ENCODE measurements around the gene PDCD4. TPM values are rescaled to one million over a fixed set of nuclear protein-coding genes. Genes with fewer than 3 reads are reported as not detected.
A peak's percentile ranks its signal among the peaks of the same experiment; 100 is the strongest.

PDCD4 gene
- total and polyA plus RNA-seq, 2 of the 13 experiments (the other 11 are each of a cell fraction or from before 2014, with no cell fraction given), result 22.8 to 56.2 TPM

DNA sequence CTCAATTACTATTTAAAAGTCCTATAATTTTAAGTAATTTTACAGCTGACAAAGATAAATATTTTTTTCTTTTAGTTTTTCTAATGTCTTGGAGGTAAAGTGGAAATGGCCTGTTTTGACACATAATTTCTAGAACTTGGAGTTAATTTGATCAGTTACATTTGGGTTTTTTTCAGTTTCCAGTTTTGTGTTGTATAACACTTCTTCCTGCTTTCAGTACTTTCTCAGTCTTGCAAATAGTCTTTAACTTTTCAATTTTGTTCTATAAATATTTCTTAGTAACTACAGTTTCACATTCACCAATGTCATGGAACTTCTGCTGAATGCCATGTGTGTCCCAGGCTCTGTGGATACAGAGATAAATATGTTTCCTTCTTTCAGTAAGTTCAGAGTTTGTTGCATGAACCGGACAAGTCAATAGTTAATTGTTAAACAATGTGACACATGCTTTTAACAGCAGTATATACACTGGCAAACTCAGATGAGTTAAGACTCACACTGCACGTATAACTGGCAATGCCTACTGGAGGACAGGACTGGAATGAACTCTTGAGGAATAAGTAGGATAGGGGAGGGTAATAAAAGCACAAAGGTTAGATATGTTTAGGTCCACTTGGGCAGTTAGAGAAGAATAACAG is 52.2 kb downstream of the PDCD4 start (continued):
- TF ChIP-seq, protein P1, sequence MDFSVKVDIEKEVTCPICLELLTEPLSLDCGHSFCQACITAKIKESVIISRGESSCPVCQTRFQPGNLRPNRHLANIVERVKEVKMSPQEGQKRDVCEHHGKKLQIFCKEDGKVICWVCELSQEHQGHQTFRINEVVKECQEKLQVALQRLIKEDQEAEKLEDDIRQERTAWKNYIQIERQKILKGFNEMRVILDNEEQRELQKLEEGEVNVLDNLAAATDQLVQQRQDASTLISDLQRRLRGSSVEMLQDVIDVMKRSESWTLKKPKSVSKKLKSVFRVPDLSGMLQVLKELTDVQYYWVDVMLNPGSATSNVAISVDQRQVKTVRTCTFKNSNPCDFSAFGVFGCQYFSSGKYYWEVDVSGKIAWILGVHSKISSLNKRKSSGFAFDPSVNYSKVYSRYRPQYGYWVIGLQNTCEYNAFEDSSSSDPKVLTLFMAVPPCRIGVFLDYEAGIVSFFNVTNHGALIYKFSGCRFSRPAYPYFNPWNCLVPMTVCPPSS (IDR thresholded peaks at IDR 0.05), result no peak
- TF ChIP-seq, protein P2, sequence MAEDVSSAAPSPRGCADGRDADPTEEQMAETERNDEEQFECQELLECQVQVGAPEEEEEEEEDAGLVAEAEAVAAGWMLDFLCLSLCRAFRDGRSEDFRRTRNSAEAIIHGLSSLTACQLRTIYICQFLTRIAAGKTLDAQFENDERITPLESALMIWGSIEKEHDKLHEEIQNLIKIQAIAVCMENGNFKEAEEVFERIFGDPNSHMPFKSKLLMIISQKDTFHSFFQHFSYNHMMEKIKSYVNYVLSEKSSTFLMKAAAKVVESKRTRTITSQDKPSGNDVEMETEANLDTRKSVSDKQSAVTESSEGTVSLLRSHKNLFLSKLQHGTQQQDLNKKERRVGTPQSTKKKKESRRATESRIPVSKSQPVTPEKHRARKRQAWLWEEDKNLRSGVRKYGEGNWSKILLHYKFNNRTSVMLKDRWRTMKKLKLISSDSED (CRISPR knock-in tag; IDR thresholded peaks at IDR 0.05), result no peak
- TF ChIP-seq FOXO1 (CRISPR knock-in tag; IDR thresholded peaks at IDR 0.05), result peak; percentile 30; the same call in 1 of the 2 replicates
- TF ChIP-seq, protein P3, sequence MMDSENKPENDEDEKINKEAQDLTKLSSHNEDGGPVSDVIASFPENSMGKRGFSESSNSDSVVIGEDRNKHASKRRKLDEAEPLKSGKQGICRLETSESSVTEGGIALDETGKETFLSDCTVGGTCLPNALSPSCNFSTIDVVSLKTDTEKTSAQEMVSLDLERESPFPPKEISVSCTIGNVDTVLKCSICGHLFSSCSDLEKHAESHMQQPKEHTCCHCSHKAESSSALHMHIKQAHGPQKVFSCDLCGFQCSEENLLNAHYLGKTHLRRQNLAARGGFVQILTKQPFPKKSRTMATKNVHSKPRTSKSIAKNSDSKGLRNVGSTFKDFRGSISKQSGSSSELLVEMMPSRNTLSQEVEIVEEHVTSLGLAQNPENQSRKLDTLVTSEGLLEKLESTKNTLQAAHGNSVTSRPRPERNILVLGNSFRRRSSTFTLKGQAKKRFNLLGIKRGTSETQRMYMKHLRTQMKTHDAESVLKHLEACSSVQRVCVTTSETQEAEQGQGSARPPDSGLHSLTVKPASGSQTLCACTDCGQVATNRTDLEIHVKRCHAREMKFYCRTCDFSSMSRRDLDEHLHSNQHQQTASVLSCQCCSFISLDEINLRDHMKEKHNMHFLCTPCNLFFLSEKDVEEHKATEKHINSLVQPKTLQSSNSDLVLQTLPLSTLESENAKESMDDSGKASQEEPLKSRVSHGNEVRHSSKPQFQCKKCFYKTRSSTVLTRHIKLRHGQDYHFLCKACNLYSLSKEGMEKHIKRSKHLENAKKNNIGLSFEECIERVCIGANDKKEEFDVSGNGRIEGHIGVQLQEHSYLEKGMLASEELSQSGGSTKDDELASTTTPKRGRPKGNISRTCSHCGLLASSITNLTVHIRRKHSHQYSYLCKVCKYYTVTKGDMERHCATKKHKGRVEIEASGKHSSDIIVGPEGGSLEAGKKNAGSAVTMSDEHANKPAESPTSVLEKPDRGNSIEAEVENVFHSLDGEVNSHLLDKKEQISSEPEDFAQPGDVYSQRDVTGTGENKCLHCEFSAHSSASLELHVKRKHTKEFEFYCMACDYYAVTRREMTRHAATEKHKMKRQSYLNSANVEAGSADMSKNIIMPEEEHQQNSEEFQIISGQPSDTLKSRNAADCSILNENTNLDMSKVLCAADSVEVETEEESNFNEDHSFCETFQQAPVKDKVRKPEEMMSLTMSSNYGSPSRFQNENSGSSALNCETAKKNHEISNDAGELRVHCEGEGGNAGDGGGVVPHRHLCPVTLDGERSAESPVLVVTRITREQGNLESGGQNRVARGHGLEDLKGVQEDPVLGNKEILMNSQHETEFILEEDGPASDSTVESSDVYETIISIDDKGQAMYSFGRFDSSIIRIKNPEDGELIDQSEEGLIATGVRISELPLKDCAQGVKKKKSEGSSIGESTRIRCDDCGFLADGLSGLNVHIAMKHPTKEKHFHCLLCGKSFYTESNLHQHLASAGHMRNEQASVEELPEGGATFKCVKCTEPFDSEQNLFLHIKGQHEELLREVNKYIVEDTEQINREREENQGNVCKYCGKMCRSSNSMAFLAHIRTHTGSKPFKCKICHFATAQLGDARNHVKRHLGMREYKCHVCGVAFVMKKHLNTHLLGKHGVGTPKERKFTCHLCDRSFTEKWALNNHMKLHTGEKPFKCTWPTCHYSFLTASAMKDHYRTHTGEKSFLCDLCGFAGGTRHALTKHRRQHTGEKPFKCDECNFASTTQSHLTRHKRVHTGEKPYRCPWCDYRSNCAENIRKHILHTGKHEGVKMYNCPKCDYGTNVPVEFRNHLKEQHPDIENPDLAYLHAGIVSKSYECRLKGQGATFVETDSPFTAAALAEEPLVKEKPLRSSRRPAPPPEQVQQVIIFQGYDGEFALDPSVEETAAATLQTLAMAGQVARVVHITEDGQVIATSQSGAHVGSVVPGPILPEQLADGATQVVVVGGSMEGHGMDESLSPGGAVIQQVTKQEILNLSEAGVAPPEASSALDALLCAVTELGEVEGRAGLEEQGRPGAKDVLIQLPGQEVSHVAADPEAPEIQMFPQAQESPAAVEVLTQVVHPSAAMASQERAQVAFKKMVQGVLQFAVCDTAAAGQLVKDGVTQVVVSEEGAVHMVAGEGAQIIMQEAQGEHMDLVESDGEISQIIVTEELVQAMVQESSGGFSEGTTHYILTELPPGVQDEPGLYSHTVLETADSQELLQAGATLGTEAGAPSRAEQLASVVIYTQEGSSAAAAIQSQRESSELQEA (CRISPR knock-in tag; IDR thresholded peaks at IDR 0.05; ENCODE audit: not compliant biosample characterization), result no peak
- peak; percentile 83 for TF ChIP-seq SAP130 (CRISPR knock-in tag; IDR thresholded peaks at IDR 0.05; ENCODE audit: low read depth)
- TF ChIP-seq, protein P4, sequence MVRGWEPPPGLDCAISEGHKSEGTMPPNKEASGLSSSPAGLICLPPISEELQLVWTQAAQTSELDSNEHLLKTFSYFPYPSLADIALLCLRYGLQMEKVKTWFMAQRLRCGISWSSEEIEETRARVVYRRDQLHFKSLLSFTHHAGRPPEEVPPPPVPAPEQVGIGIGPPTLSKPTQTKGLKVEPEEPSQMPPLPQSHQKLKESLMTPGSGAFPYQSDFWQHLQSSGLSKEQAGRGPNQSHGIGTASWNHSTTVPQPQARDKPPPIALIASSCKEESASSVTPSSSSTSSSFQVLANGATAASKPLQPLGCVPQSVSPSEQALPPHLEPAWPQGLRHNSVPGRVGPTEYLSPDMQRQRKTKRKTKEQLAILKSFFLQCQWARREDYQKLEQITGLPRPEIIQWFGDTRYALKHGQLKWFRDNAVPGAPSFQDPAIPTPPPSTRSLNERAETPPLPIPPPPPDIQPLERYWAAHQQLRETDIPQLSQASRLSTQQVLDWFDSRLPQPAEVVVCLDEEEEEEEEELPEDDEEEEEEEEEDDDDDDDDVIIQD (CRISPR knock-in tag; IDR thresholded peaks at IDR 0.05; ENCODE audit: low read depth), result peak; percentile 79; the same call in 1 of the 2 replicates
- no peak for TF ChIP-seq TOPORS (CRISPR knock-in tag; IDR thresholded peaks at IDR 0.05)
- peak; percentile 41; the same call in 1 of the 2 replicates for TF ChIP-seq ZNF644 (CRISPR knock-in tag; IDR thresholded peaks at IDR 0.05; ENCODE audit: low read depth)
- no peak for TF ChIP-seq SMARCE1 (IDR thresholded peaks at IDR 0.05; ENCODE audit: borderline replicate concordance)
- TF ChIP-seq, protein P5, sequence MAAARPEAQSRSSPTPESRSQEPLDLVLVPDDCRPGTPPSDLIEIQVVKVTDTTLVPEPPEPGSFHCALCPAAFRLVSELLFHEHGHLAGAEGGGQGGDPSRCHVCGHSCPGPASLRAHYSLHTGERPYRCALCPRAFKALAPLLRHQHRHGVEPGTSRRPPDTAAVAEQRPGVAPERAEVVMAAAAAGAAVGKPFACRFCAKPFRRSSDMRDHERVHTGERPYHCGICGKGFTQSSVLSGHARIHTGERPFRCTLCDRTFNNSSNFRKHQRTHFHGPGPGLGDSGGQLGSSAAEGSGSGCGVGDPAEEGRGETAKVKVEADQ (CRISPR knock-in tag; IDR thresholded peaks at IDR 0.05; ENCODE audit: borderline replicate concordance), result no peak
- no peak for TF ChIP-seq PPARG (CRISPR knock-in tag; conservative IDR thresholded peaks at IDR 0.05)
- no peak for TF ChIP-seq ARHGAP35 (CRISPR knock-in tag; IDR thresholded peaks at IDR 0.05; ENCODE audit: borderline replicate concordance)
